HepG2 (cell line): ENCODE measurements around the gene CPT1B. TPM values are rescaled to one million over a fixed set of nuclear protein-coding genes. Genes with fewer than 3 reads are reported as not detected.

Experiments
- ATF1 ChIP-seq: IDR thresholded peaks from 2 replicates; pipeline ENCODE4 v1.6.1; 2016; ENCODE audit warnings: mild to moderate bottlenecking, control low read depth
- FOSL1 ChIP-seq: sonication (generic); formaldehyde crosslinking; IDR thresholded peaks from 2 replicates; pipeline ENCODE4 v1.9.0; 2021; ENCODE audit warnings: missing genetic modification reagents, borderline replicate concordance
- GLI4 ChIP-seq: sonication (generic); formaldehyde crosslinking; IDR thresholded peaks from 2 replicates; pipeline ENCODE4 v1.5.1; 2020; ENCODE audit warnings: missing genetic modification reagents, mild to moderate bottlenecking, moderate library complexity, borderline replicate concordance
- JUND ChIP-seq: sonication (generic); formaldehyde crosslinking; IDR thresholded peaks from 2 replicates; pipeline ENCODE4 v1.8.0; 2022; ENCODE audit warnings: mild to moderate bottlenecking, missing genetic modification reagents
- KLF9 ChIP-seq: IDR thresholded peaks from 2 replicates; pipeline ENCODE4 v1.6.1; 2016; ENCODE audit warnings: low read depth
- KMT2B ChIP-seq: IDR thresholded peaks from 2 replicates; pipeline ENCODE4 v1.6.1; 2016; ENCODE audit warnings: missing genetic modification reagents, missing compliant biosample characterization
- MAF1 ChIP-seq: sonication (generic); formaldehyde crosslinking; IDR thresholded peaks from 2 replicates; pipeline ENCODE4 v1.5.0; 2020; ENCODE audit warnings: missing genetic modification reagents, borderline replicate concordance
- MIER2 ChIP-seq: IDR thresholded peaks from 2 replicates; pipeline ENCODE4 v1.6.1; 2016; ENCODE audit warnings: missing biosample characterization, missing genetic modification reagents
- NR2F1 ChIP-seq, 2 experiments: fragments of 450-650 bp in 1 of 2; formaldehyde crosslinking in 1 of 2; IDR thresholded peaks; 2 replicates each; pipeline versions ENCODE4 v1.5.0 to v1.6.1; 2016 to 2020; ENCODE audit warnings: mild to moderate bottlenecking in 1 of 2, missing compliant biosample characterization in 1 of 2, missing genetic modification reagents in 1 of 2, moderate library complexity in 1 of 2
- RNF2 ChIP-seq: fragments of 450-650 bp; conservative IDR thresholded peaks from 2 replicates; pipeline ENCODE4 v1.6.1; 2016; ENCODE audit warnings: low read depth
- SMARCE1 ChIP-seq: fragments of 450-650 bp; IDR thresholded peaks from 2 replicates; pipeline ENCODE4 v1.6.1; 2017; ENCODE audit warnings: borderline replicate concordance
- ZBTB38 ChIP-seq: sonication (generic); formaldehyde crosslinking; IDR thresholded peaks from 2 replicates; pipeline ENCODE4 v1.5.1; 2020; ENCODE audit warnings: mild to moderate bottlenecking, missing genetic modification reagents
- ZNF260 ChIP-seq: sonication (generic); formaldehyde crosslinking; IDR thresholded peaks from 2 replicates; pipeline ENCODE4 v1.4.0; 2020; ENCODE audit warnings: missing genetic modification reagents, low read depth, mild to moderate bottlenecking, borderline replicate concordance
- ZNF331 ChIP-seq: sonication (generic); formaldehyde crosslinking; IDR thresholded peaks from 2 replicates; pipeline ENCODE4 v1.4.0; 2020; ENCODE audit warnings: missing genetic modification reagents
- ZNF350 ChIP-seq: sonication (generic); formaldehyde crosslinking; IDR thresholded peaks from 2 replicates; pipeline ENCODE4 v1.4.0; 2020; ENCODE audit warnings: mild to moderate bottlenecking, low read depth, missing genetic modification reagents, borderline replicate concordance
- ZNF354B ChIP-seq: sonication (generic); formaldehyde crosslinking; IDR thresholded peaks from 2 replicates; pipeline ENCODE4 v1.8.0; 2022; ENCODE audit warnings: mild to moderate bottlenecking, missing genetic modification reagents
- ZNF431 ChIP-seq: sonication (generic); formaldehyde crosslinking; IDR thresholded peaks from 2 replicates; pipeline ENCODE4 v1.9.0; 2022; ENCODE audit warnings: missing genetic modification reagents, low read depth, mild to moderate bottlenecking, borderline replicate concordance
- ZNF543 ChIP-seq: sonication (generic); formaldehyde crosslinking; IDR thresholded peaks from 2 replicates; pipeline ENCODE4 v1.4.0; 2020; ENCODE audit warnings: mild to moderate bottlenecking, missing genetic modification reagents
- ZNF607 ChIP-seq: sonication (generic); formaldehyde crosslinking; IDR thresholded peaks from 2 replicates; pipeline ENCODE4 v1.5.1; 2020; ENCODE audit warnings: missing genetic modification reagents, mild to moderate bottlenecking, borderline replicate concordance
- ZNF703 ChIP-seq: sonication (generic); formaldehyde crosslinking; IDR thresholded peaks from 2 replicates; pipeline ENCODE4 v1.5.1; 2020; ENCODE audit warnings: missing genetic modification reagents, mild to moderate bottlenecking, moderate library complexity, borderline replicate concordance
- ZNF788 ChIP-seq: sonication (generic); formaldehyde crosslinking; IDR thresholded peaks from 2 replicates; pipeline ENCODE4 v1.5.0; 2020; ENCODE audit warnings: mild to moderate bottlenecking, missing genetic modification reagents, borderline replicate concordance
- ZSCAN29 ChIP-seq: sonication (generic); formaldehyde crosslinking; conservative IDR thresholded peaks from 2 replicates; pipeline ENCODE4 v1.4.0; 2020; ENCODE audit warnings: mild to moderate bottlenecking, missing genetic modification reagents
- polyA plus RNA-seq, 8 experiments: library from polyadenylated mRNA; depleted of rRNA in 3 of 8; stranded (reverse) in 7 of 8; unstranded in 1 of 8; fragments of >200 nt; fragmentation: Illumina TruSeq in 4 of 8; extraction: Trizol in 4 of 8; gene quantifications; 2 replicates each; pipeline versions ENCODE4 v1.2.1 to v1.2.3, GENCODE V29; 2011 to 2016; ENCODE audit warnings: low read depth in 4 of 8, missing spikeins in 1 of 8, mixed read lengths in 1 of 8; ENCODE audit not compliant: insufficient read depth in 1 of 8
- total RNA-seq, 5 experiments: library from RNA; depleted of rRNA; stranded (reverse); fragments of >200 nt; fragmentation: Illumina TruSeq; extraction: Trizol; gene quantifications; 2 replicates each; pipeline ENCODE4 v1.2.3, GENCODE V29; 2016; ENCODE audit warnings: low read depth in 1 of 5
- TF ChIP-seq, protein P1 (sequence below): IDR thresholded peaks from 2 replicates; pipeline ENCODE4 v1.6.1; 2016; ENCODE audit warnings: missing genetic modification reagents, missing compliant biosample characterization
- TF ChIP-seq, protein P2 (sequence below): sonication (generic); formaldehyde crosslinking; conservative IDR thresholded peaks from 2 replicates; pipeline ENCODE4 v1.4.0; 2020; ENCODE audit warnings: mild to moderate bottlenecking, missing genetic modification reagents, moderate library complexity
- TF ChIP-seq, protein P3 (sequence below): IDR thresholded peaks from 2 replicates; pipeline ENCODE4 v1.6.1; 2016; ENCODE audit warnings: low read depth

CPT1B gene
- total and polyA plus RNA-seq, 2 of the 13 experiments (the other 11 are each of a cell fraction or from before 2014, with no cell fraction given) = 9.2 to 19.5 TPM

DNA sequence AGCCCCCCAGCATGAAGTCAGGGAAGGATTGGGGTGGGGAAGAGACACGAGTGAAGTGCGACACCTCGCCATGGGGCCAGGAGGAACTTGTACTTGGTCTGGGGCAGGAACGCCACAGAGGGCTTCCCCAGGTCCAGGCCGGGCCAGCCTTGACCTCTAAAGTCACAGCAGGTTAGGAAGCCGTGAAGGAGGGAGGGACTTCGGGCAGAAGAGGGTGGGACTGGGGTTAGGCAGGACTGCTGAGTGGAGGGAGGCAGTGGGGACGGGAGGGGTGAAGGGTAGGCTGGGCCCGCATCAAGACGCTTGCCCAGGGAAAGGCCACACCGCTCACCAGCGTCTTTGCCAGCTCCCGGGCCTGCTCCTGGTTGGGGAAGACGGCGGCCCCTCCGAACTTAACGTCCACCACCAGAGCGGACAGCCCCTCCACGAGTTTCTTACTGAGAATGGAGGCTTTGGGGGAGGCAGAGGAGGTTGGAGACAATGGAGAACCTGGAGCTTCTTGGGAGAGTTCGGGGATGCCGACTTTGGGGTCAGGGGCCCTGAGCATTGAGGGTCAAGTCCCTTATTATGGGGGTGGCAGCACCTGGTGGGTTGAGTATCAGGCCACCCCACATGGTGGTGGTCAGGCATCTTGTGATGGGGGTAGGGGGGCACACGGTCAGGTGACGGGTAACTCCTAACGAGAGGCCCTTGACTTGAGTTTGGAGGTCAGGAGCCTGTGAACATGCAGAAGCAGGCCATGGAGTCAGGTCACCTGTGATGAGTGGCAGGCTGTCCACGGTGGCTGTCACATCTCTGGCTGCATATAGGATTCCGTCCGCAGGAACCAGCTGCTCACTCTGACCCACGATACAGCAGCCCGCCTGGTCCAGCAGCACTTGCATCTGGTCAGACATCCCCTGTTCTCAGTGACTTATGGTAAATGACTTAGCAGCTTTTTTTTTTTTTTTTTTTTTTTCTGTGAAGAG is 51.1 kb downstream of the CPT1B start (continued):
- TF ChIP-seq, protein P1, sequence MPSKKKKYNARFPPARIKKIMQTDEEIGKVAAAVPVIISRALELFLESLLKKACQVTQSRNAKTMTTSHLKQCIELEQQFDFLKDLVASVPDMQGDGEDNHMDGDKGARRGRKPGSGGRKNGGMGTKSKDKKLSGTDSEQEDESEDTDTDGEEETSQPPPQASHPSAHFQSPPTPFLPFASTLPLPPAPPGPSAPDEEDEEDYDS (CRISPR knock-in tag) = peak; percentile 32; the same call in 1 of the 2 replicates
- TF ChIP-seq NR2F1 (CRISPR knock-in tag; IDR thresholded peaks at IDR 0.05) (peak in 1 of 2 experiments; percentile 80; a peak in 2 of 4 replicates), KMT2B (CRISPR knock-in tag) (no peak), FOSL1 (CRISPR knock-in tag) (no peak), ZNF431 (CRISPR knock-in tag) (no peak), ZNF788 (CRISPR knock-in tag) (no peak; the same call in 1 of the 2 replicates), GLI4 (CRISPR knock-in tag) (no peak), ZNF260 (no peak; the same call in 1 of the 2 replicates), ZNF350 (peak; percentile 46), ZBTB38 (peak; percentile 46; the same call in 1 of the 2 replicates), MIER2 (no peak), MAF1 (CRISPR knock-in tag) (no peak; the same call in 1 of the 2 replicates), ZNF703 (0 out of 2 replicates have a peak, but pooled peaks have one; percentile 21), ZNF543 (CRISPR knock-in tag) (peak; percentile 86), SMARCE1 (no peak), RNF2 (no peak), KLF9 (CRISPR knock-in tag) (no peak), ZNF354B (0 out of 2 replicates have a peak, but pooled peaks have one; percentile 14), ATF1 (CRISPR knock-in tag) (no peak), JUND (CRISPR knock-in tag) (no peak), ZSCAN29 (no peak), ZNF331 (CRISPR knock-in tag) (0 out of 2 replicates have a peak, but pooled peaks have one; percentile 16), ZNF607 (CRISPR knock-in tag) (0 out of 2 replicates have a peak, but pooled peaks have one; percentile 1)
- TF ChIP-seq, protein P2, sequence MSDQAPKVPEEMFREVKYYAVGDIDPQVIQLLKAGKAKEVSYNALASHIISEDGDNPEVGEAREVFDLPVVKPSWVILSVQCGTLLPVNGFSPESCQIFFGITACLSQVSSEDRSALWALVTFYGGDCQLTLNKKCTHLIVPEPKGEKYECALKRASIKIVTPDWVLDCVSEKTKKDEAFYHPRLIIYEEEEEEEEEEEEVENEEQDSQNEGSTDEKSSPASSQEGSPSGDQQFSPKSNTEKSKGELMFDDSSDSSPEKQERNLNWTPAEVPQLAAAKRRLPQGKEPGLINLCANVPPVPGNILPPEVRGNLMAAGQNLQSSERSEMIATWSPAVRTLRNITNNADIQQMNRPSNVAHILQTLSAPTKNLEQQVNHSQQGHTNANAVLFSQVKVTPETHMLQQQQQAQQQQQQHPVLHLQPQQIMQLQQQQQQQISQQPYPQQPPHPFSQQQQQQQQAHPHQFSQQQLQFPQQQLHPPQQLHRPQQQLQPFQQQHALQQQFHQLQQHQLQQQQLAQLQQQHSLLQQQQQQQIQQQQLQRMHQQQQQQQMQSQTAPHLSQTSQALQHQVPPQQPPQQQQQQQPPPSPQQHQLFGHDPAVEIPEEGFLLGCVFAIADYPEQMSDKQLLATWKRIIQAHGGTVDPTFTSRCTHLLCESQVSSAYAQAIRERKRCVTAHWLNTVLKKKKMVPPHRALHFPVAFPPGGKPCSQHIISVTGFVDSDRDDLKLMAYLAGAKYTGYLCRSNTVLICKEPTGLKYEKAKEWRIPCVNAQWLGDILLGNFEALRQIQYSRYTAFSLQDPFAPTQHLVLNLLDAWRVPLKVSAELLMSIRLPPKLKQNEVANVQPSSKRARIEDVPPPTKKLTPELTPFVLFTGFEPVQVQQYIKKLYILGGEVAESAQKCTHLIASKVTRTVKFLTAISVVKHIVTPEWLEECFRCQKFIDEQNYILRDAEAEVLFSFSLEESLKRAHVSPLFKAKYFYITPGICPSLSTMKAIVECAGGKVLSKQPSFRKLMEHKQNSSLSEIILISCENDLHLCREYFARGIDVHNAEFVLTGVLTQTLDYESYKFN (CRISPR knock-in tag) = no peak; the same call in 1 of the 2 replicates
- TF ChIP-seq, protein P3, sequence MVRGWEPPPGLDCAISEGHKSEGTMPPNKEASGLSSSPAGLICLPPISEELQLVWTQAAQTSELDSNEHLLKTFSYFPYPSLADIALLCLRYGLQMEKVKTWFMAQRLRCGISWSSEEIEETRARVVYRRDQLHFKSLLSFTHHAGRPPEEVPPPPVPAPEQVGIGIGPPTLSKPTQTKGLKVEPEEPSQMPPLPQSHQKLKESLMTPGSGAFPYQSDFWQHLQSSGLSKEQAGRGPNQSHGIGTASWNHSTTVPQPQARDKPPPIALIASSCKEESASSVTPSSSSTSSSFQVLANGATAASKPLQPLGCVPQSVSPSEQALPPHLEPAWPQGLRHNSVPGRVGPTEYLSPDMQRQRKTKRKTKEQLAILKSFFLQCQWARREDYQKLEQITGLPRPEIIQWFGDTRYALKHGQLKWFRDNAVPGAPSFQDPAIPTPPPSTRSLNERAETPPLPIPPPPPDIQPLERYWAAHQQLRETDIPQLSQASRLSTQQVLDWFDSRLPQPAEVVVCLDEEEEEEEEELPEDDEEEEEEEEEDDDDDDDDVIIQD (CRISPR knock-in tag) = no peak
